Activated T-helper 9 cell treated with anti-CD3 and anti-CD28 coated beads, Interleukin-2, amount 50 U/mL, for 16 hours (primary cell): Measurements from ENCODE around the gene TP53TG5.

Experiments used
- DNase-seq: peaks from one replicate; pipeline ENCODE4 v3.0.0-alpha.2; 2020; ENCODE audit warnings: low read depth

The TP53TG5 gene

GRCh38 chr20:45322952-45323383, 55.2 kb downstream of the TP53TG5 start:
- no peak for DNase-seq
